ENCODE data around the gene DOK7. TPM values are rescaled to one million over a fixed set of nuclear protein-coding genes. Genes with fewer than 3 reads are reported as not detected.

Gene DOK7, protein sequence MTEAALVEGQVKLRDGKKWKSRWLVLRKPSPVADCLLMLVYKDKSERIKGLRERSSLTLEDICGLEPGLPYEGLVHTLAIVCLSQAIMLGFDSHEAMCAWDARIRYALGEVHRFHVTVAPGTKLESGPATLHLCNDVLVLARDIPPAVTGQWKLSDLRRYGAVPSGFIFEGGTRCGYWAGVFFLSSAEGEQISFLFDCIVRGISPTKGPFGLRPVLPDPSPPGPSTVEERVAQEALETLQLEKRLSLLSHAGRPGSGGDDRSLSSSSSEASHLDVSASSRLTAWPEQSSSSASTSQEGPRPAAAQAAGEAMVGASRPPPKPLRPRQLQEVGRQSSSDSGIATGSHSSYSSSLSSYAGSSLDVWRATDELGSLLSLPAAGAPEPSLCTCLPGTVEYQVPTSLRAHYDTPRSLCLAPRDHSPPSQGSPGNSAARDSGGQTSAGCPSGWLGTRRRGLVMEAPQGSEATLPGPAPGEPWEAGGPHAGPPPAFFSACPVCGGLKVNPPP
- total RNA-seq (under 1 TPM in 3 of 5 donors, not detected in 2; 0.22 to 0.58 (median 0.36) TPM), total RNA-seq (0 to 0.20 (median 0.04) reads per million in 29 experiments)
- 0.24 TPM for total RNA-seq (2013)

- Histone ChIP-seq H3K27me3 (replicated peaks in 1 of 2; ENCODE audit: control insufficient read depth in 2 of 2, extremely low read depth in 1 of 2, insufficient read depth in 2 of 2, low read length in 1 of 2) (peaks cover 0 to 50% of the 10 kb centered on the region in 2 experiments), H3K4me1 (ENCODE audit: control insufficient read depth in 1 of 2, extremely low read depth in 1 of 2, insufficient read depth in 2 of 2, low read length in 2 of 2) (peaks cover 0 to 6% of the 10 kb centered on the region in 2 experiments), H3K36me3 (ENCODE audit: control insufficient read depth in 2 of 2, extremely low read depth in 1 of 2, insufficient read depth in 1 of 2, low read length in 1 of 2) (no peaks in the 10 kb centered on the region), H3K27ac (ENCODE audit: low read length) (no peak within 1 kb of the TSS), H3K9me3 (peaks cover 2% of the 10 kb centered on the region), H3K4me3 (ENCODE audit: control insufficient read depth in 1 of 2, extremely low read depth in 1 of 2, low read length in 1 of 2) (no peak within 1 kb of the TSS)
- no peak within 1 kb of the TSS for H3K27ac Mint-ChIP-seq
- H3K4me3 Mint-ChIP-seq = peak within 1 kb of the TSS in 2 of 3 donors; percentile 17 to 67
- H3K36me3 Mint-ChIP-seq = no peaks in the 10 kb centered on the region
- H3K4me1 Mint-ChIP-seq = no peaks in the 10 kb centered on the region
- ATAC-seq (replicated peaks in 1 of 4) = peak in 2 of 4 experiments; percentile 15 to 23
- H3K9me3 Mint-ChIP-seq = peaks cover 0 to 3% (median 0%) of the 10 kb centered on the region in 3 donors
- ChIA-PET CTCF (no interaction called here), POLR2A (no interaction called here)
- 12% methylated on average over 41 of the region's 44 CpGs for WGBS (ENCODE audit: insufficient coverage)
- no peak for DNase-seq
- H3K27me3 Mint-ChIP-seq = peaks cover 14 to 37% of the 10 kb centered on the region in 2 donors
Observed at GRCh38 chr4:3462790-3463415, at the start of gene DOK7. Gene DOK7 (plus strand): TSS chr4:3463306. CDS start chr4:3463376, 70 bp downstream.

DNA sequence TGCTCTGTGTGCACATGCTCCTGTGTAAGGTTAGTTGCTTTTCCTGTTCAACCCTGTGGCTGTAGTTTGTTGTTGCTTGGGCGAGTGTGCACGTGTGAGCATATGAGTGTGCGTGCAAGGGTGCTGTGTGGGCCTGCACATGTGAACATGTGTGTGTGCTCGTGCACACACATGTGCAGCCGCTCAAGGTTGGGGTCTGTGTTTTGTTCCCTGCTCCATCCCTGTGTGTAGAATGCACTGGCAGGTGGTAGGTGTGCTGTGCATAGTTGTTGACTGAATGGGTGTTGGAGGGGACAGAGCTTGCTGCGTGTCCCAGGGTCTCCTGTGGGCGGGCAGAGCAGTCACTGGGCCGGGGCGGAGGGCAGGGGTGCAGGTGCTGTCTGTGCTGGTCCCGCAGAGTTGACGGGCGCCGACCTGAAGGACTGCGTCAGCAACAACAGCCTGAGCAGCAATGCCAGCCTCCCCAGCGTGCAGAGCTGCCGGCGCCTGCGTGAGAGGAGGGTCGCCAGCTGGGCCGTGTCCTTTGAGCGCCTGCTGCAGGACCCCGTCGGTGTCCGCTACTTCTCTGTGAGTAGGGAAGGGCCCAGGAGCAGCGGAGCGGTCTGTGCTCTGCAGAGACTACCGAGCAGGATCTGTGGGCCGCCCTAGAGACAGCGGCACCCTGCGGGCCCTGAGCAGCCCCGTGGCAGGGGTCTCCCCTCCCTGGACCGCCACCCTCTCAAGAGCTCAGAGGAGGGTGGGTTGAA is 49.3 kb upstream of the DOK7 start:
- Mint-ChIP-seq H3K36me3 (peaks cover 20% of the 10 kb centered on the region), H3K27ac (no peak overlapping the region), H3K4me1 (no peaks in the 10 kb centered on the region), H3K9me3 (no peaks in the 10 kb centered on the region), H3K27me3 (no peaks in the 10 kb centered on the region), H3K4me3 (no peak overlapping the region)
- H3K4me3 ChIP-seq (ENCODE audit: control insufficient read depth in 1 of 2, extremely low read depth in 1 of 2, low read length in 1 of 2) = no peak overlapping the region
- CTCF ChIA-PET = no interaction called here
- ATAC-seq (replicated peaks in 1 of 4) = no peak
- no peaks in the 10 kb centered on the region for H3K4me1 ChIP-seq (ENCODE audit: control insufficient read depth in 1 of 2, extremely low read depth in 1 of 2, insufficient read depth in 2 of 2, low read length in 2 of 2)
- H3K27me3 ChIP-seq (replicated peaks in 1 of 2; ENCODE audit: control insufficient read depth in 2 of 2, extremely low read depth in 1 of 2, insufficient read depth in 2 of 2, low read length in 1 of 2) = no peaks in the 10 kb centered on the region
- no peaks in the 10 kb centered on the region for H3K9me3 ChIP-seq
- peaks cover 0 to 15% of the 10 kb centered on the region in 2 donors for H3K36me3 ChIP-seq (ENCODE audit: control insufficient read depth in 2 of 2, extremely low read depth in 1 of 2, insufficient read depth in 1 of 2, low read length in 1 of 2)
- WGBS (ENCODE audit: insufficient coverage) = 92% methylated on average over 20 of the region's 32 CpGs
- POLR2A ChIA-PET = no interaction called here
- H3K27ac ChIP-seq (ENCODE audit: low read length) = no peak overlapping the region
- DNase-seq = no peak

DNA sequence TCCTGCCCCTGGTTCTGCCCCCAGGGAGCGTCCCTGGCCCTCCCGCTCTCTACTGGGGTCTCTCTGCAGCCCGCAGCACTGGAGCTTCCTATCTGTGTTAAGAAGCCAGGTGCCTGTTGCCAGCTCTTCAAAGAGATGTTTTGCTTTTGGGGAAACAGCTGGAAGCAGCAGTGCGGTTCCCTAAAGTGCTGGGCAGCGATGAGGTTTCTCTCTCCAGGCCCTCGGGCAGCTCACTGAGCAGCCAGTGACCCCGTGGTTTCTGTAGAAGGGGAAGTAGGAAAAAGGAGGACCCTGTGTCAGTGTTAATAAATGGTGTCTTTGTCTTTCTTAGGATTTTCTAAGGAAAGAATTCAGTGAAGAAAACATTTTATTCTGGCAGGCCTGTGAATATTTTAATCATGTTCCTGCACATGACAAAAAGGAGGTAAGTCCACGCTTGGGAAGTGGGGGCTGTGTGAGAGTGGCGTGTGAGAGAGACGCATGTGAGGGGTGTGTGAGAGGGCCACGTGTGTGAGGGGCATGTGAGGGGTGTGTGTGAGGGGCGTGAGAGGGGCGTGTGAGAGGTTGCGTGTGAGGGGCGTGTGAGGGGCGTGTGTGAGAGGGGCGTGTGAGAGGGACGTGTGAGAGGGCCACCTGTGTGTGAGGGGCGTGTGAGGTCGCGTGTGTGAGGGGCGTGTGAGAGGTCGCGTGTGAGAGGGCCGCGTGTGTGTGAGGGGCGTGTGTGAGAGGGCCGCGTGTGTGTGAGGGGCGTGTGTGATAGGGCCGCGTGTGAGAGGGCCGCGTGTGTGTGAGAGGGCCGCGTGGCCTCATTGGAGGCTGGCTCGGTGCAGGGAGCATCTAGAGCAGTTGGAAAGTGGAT is 48.5 kb upstream of the DOK7 start:
- Mint-ChIP-seq H3K4me3 (no peak overlapping the region), H3K27ac (no peak overlapping the region), H3K27me3 (no peaks in the 10 kb centered on the region), H3K4me1 (no peaks in the 10 kb centered on the region), H3K36me3 (peaks cover 20% of the 10 kb centered on the region), H3K9me3 (no peaks in the 10 kb centered on the region)
- peak in 1 of 35 experiments; percentile 12 for DNase-seq
- no peaks in the 10 kb centered on the region for H3K27me3 ChIP-seq (replicated peaks in 1 of 2; ENCODE audit: control insufficient read depth in 2 of 2, extremely low read depth in 1 of 2, insufficient read depth in 2 of 2, low read length in 1 of 2)
- H3K9me3 ChIP-seq = no peaks in the 10 kb centered on the region
- H3K36me3 ChIP-seq (ENCODE audit: control insufficient read depth in 2 of 2, extremely low read depth in 1 of 2, insufficient read depth in 1 of 2, low read length in 1 of 2) = peaks cover 0 to 15% of the 10 kb centered on the region in 2 donors
- POLR2A ChIA-PET = no interaction called here
- H3K4me3 ChIP-seq (ENCODE audit: control insufficient read depth in 1 of 2, extremely low read depth in 1 of 2, low read length in 1 of 2) = no peak overlapping the region
- no peak overlapping the region for H3K27ac ChIP-seq (ENCODE audit: low read length)
- CTCF ChIA-PET = no interaction called here
- WGBS (ENCODE audit: insufficient coverage) = 83% methylated on average over 29 of the region's 37 CpGs
- ATAC-seq (replicated peaks in 1 of 4) = no peak
- H3K4me1 ChIP-seq (ENCODE audit: control insufficient read depth in 1 of 2, extremely low read depth in 1 of 2, insufficient read depth in 2 of 2, low read length in 2 of 2) = no peaks in the 10 kb centered on the region

- Mint-ChIP-seq H3K4me1 (no peaks in the 10 kb centered on the region), H3K36me3 (peaks cover 20% of the 10 kb centered on the region), H3K9me3 (no peaks in the 10 kb centered on the region), H3K27me3 (no peaks in the 10 kb centered on the region), H3K27ac (no peak overlapping the region), H3K4me3 (no peak overlapping the region)
- ChIA-PET POLR2A (no interaction called here), CTCF (no interaction called here)
- Histone ChIP-seq H3K36me3 (ENCODE audit: control insufficient read depth in 2 of 2, extremely low read depth in 1 of 2, insufficient read depth in 1 of 2, low read length in 1 of 2) (peaks cover 0 to 15% of the 10 kb centered on the region in 2 donors), H3K27ac (ENCODE audit: low read length) (no peak overlapping the region), H3K27me3 (replicated peaks in 1 of 2; ENCODE audit: control insufficient read depth in 2 of 2, extremely low read depth in 1 of 2, insufficient read depth in 2 of 2, low read length in 1 of 2) (no peaks in the 10 kb centered on the region), H3K9me3 (no peaks in the 10 kb centered on the region), H3K4me1 (ENCODE audit: control insufficient read depth in 1 of 2, extremely low read depth in 1 of 2, insufficient read depth in 2 of 2, low read length in 2 of 2) (no peaks in the 10 kb centered on the region), H3K4me3 (ENCODE audit: control insufficient read depth in 1 of 2, extremely low read depth in 1 of 2, low read length in 1 of 2) (no peak overlapping the region)
- ATAC-seq (replicated peaks in 1 of 4) = no peak
- WGBS (ENCODE audit: insufficient coverage) = 95% methylated on average over 32 of the region's 33 CpGs
- no peak for DNase-seq
Observed at GRCh38 chr4:3415471-3416141, 47.5 kb upstream of the DOK7 start.

- DNase-seq = no peak
- Mint-ChIP-seq H3K27ac (no peak overlapping the region), H3K27me3 (no peaks in the 10 kb centered on the region), H3K4me3 (no peak overlapping the region), H3K36me3 (peaks cover 20% of the 10 kb centered on the region), H3K9me3 (no peaks in the 10 kb centered on the region), H3K4me1 (no peaks in the 10 kb centered on the region)
- H3K27ac ChIP-seq (ENCODE audit: low read length) = no peak overlapping the region
- 90% methylated on average over 14 of the region's 18 CpGs for WGBS (ENCODE audit: insufficient coverage)
- H3K27me3 ChIP-seq (replicated peaks in 1 of 2; ENCODE audit: control insufficient read depth in 2 of 2, extremely low read depth in 1 of 2, insufficient read depth in 2 of 2, low read length in 1 of 2) = no peaks in the 10 kb centered on the region
- H3K36me3 ChIP-seq (ENCODE audit: control insufficient read depth in 2 of 2, extremely low read depth in 1 of 2, insufficient read depth in 1 of 2, low read length in 1 of 2) = peaks cover 0 to 15% of the 10 kb centered on the region in 2 donors
- no peak for ATAC-seq (replicated peaks in 1 of 4)
- no peaks in the 10 kb centered on the region for H3K9me3 ChIP-seq
- H3K4me3 ChIP-seq (ENCODE audit: control insufficient read depth in 1 of 2, extremely low read depth in 1 of 2, low read length in 1 of 2) = no peak overlapping the region
- CTCF ChIA-PET = no interaction called here
- POLR2A ChIA-PET = no interaction called here
- no peaks in the 10 kb centered on the region for H3K4me1 ChIP-seq (ENCODE audit: control insufficient read depth in 1 of 2, extremely low read depth in 1 of 2, insufficient read depth in 2 of 2, low read length in 2 of 2)
Observed at GRCh38 chr4:3416270-3416669, 46.8 kb upstream of the DOK7 start.

All from T-cell (primary cell).